ENCODE results near the gene EPHB6. TPM values are rescaled to one million over a fixed set of nuclear protein-coding genes. Genes with fewer than 3 reads are reported as not detected.

Gene EPHB6
- total and polyA plus RNA-seq, 7 experiments from 2014 or later, result 9.8 to 110 (median 65.7) TPM

GRCh38 chr7:142908921-142909890 lies 54.3 kb downstream of the EPHB6 start:
- Histone ChIP-seq H3K9me3 (ENCODE audit: control insufficient read depth in 2 of 3, low read length in 3 of 3) (peaks cover 0 to 3% (median 0%) of the 10 kb centered on the region in 3 experiments), H3K27me3 (ENCODE audit: control insufficient read depth in 2 of 2, insufficient read depth in 2 of 2, low read length in 2 of 2) (peaks cover 0 to 2% of the 10 kb centered on the region in 2 donors), H3K36me3 (ENCODE audit: control insufficient read depth in 2 of 3, insufficient read depth in 3 of 3, low read length in 3 of 3) (no peaks in the 10 kb centered on the region), H3K27ac (ENCODE audit: low read depth, low read length) (no peak overlapping the region), H3K4me3 (ENCODE audit: low read length) (no peak overlapping the region), H3K4me1 (ENCODE audit: control insufficient read depth in 2 of 2, insufficient read depth in 2 of 2, low read length in 2 of 2) (no peaks in the 10 kb centered on the region)
- Mint-ChIP-seq H3K27ac (no peak overlapping the region), H3K27me3 (peaks cover 16 to 40% (median 20%) of the 10 kb centered on the region in 5 donors), H3K9me3 (peaks cover 0 to 12% (median 0%) of the 10 kb centered on the region in 11 donors), H3K4me3 (no peak overlapping the region), H3K4me1 (peaks cover 0 to 7% (median 0%) of the 10 kb centered on the region in 7 donors), H3K36me3 (peaks cover 0 to 3% (median 0%) of the 10 kb centered on the region in 5 donors)
- intact Hi-C loops (cut with micrococcal nuclease), result no loop called here
- ATAC-seq (peak; percentile 72), DNase-seq (no peak)
- ChIA-PET CTCF (no interaction called here), POLR2A (interaction anchor here (0.7 kb wide), 1 partner anchor 15 kb away, joined by 3 read pairs; no protein-coding TSS in a partner anchor)

DNA sequence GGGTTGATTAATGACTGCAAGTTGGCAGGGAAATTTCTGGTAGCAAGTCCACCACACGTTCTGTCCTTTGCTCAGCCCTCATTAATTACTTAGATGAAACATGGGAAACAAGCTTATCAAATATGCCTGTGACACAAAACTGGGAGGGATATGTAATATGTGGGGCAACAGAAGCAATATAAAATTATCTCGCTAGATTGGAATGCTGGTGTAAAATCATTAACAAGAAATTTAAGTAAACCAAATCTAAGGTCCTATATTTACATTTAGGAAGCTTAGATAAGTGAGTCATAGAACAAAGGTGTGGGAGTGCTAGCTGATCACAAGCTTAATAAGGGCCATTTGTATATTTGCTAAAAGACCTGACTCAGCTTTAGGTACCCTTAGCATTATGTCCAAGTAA lies 55.2 kb downstream of the EPHB6 start:
- Histone ChIP-seq H3K9me3 (ENCODE audit: control insufficient read depth in 2 of 3, low read length in 3 of 3) (no peaks in the 10 kb centered on the region), H3K27me3 (ENCODE audit: control insufficient read depth in 2 of 2, insufficient read depth in 2 of 2, low read length in 2 of 2) (no peaks in the 10 kb centered on the region), H3K4me1 (ENCODE audit: control insufficient read depth in 2 of 2, insufficient read depth in 2 of 2, low read length in 2 of 2) (no peaks in the 10 kb centered on the region), H3K36me3 (ENCODE audit: control insufficient read depth in 2 of 3, insufficient read depth in 3 of 3, low read length in 3 of 3) (no peaks in the 10 kb centered on the region), H3K27ac (ENCODE audit: low read depth, low read length) (no peak overlapping the region), H3K4me3 (ENCODE audit: low read length) (no peak overlapping the region)
- CTCF ChIA-PET, result no interaction called here
- no peak for ATAC-seq
- DNase-seq, result no peak
- Mint-ChIP-seq H3K9me3 (peaks cover 0 to 6% (median 0%) of the 10 kb centered on the region in 11 donors), H3K36me3 (peaks cover 0 to 3% (median 0%) of the 10 kb centered on the region in 5 donors), H3K4me1 (peaks cover 0 to 7% (median 0%) of the 10 kb centered on the region in 7 donors), H3K4me3 (no peak overlapping the region), H3K27me3 (peaks cover 18 to 43% (median 20%) of the 10 kb centered on the region in 5 donors), H3K27ac (no peak overlapping the region)
- intact Hi-C loops (cut with micrococcal nuclease), result no loop called here
- POLR2A ChIA-PET, result interaction anchor here (0.7 kb wide), 1 partner anchor 15 kb away, joined by 3 read pairs; no protein-coding TSS in a partner anchor

GRCh38 chr7:142910481-142910880 lies 55.6 kb downstream of the EPHB6 start:
- peaks cover 18 to 43% (median 20%) of the 10 kb centered on the region in 5 donors for H3K27me3 Mint-ChIP-seq
- CTCF ChIA-PET, result no interaction called here
- no peak for DNase-seq

GRCh38 chr7:142913051-142913450 lies 58.2 kb downstream of the EPHB6 start:
- no peak overlapping the region for H3K4me3 ChIP-seq (ENCODE audit: low read length)
- POLR2A ChIA-PET, result no interaction called here
- H3K27ac ChIP-seq (ENCODE audit: low read depth, low read length), result no peak overlapping the region
- peaks cover 0 to 7% (median 0%) of the 10 kb centered on the region in 7 donors for H3K4me1 Mint-ChIP-seq
- H3K9me3 ChIP-seq (ENCODE audit: control insufficient read depth in 2 of 3, low read length in 3 of 3), result no peaks in the 10 kb centered on the region
- H3K27ac Mint-ChIP-seq, result no peak overlapping the region
- no peaks in the 10 kb centered on the region for H3K36me3 ChIP-seq (ENCODE audit: control insufficient read depth in 2 of 3, insufficient read depth in 3 of 3, low read length in 3 of 3)
- intact Hi-C loops (cut with micrococcal nuclease), result no loop called here
- CTCF ChIA-PET, result no interaction called here
- H3K9me3 Mint-ChIP-seq, result no peaks in the 10 kb centered on the region
- no peak for DNase-seq
- no peaks in the 10 kb centered on the region for H3K27me3 ChIP-seq (ENCODE audit: control insufficient read depth in 2 of 2, insufficient read depth in 2 of 2, low read length in 2 of 2)
- H3K36me3 Mint-ChIP-seq, result no peaks in the 10 kb centered on the region
- H3K4me3 Mint-ChIP-seq, result no peak overlapping the region
- peaks cover 14 to 34% (median 21%) of the 10 kb centered on the region in 5 donors for H3K27me3 Mint-ChIP-seq
- no peak for ATAC-seq
- H3K4me1 ChIP-seq (ENCODE audit: control insufficient read depth in 2 of 2, insufficient read depth in 2 of 2, low read length in 2 of 2), result no peaks in the 10 kb centered on the region

More at GRCh38 chr7:142910481-142910880, 55.6 kb downstream of the EPHB6 start:
- H3K4me1 Mint-ChIP-seq, result peaks cover 0 to 7% (median 0%) of the 10 kb centered on the region in 7 donors
- intact Hi-C loops (cut with micrococcal nuclease), result no loop called here
- H3K4me3 Mint-ChIP-seq, result no peak overlapping the region
- ATAC-seq, result no peak
- no peak overlapping the region for H3K27ac Mint-ChIP-seq
- POLR2A ChIA-PET, result interaction anchor here (0.7 kb wide), 1 partner anchor 16 kb away, joined by 3 read pairs; no protein-coding TSS in a partner anchor
- no peaks in the 10 kb centered on the region for H3K9me3 ChIP-seq (ENCODE audit: control insufficient read depth in 2 of 3, low read length in 3 of 3)
- no peaks in the 10 kb centered on the region for H3K27me3 ChIP-seq (ENCODE audit: control insufficient read depth in 2 of 2, insufficient read depth in 2 of 2, low read length in 2 of 2)
- peaks cover 0 to 6% (median 0%) of the 10 kb centered on the region in 11 donors for H3K9me3 Mint-ChIP-seq
- no peak overlapping the region for H3K4me3 ChIP-seq (ENCODE audit: low read length)
- no peaks in the 10 kb centered on the region for H3K36me3 ChIP-seq (ENCODE audit: control insufficient read depth in 2 of 3, insufficient read depth in 3 of 3, low read length in 3 of 3)
- H3K4me1 ChIP-seq (ENCODE audit: control insufficient read depth in 2 of 2, insufficient read depth in 2 of 2, low read length in 2 of 2), result no peaks in the 10 kb centered on the region
- peaks cover 0 to 3% (median 0%) of the 10 kb centered on the region in 5 donors for H3K36me3 Mint-ChIP-seq
- H3K27ac ChIP-seq (ENCODE audit: low read depth, low read length), result no peak overlapping the region

GRCh38 chr7:142913566-142913965 lies 58.7 kb downstream of the EPHB6 start:
- Mint-ChIP-seq H3K27me3 (peaks cover 14 to 37% (median 23%) of the 10 kb centered on the region in 5 donors), H3K4me1 (peaks cover 0 to 7% (median 0%) of the 10 kb centered on the region in 7 donors), H3K9me3 (no peaks in the 10 kb centered on the region), H3K4me3 (no peak overlapping the region), H3K27ac (peak overlapping the region in 1 of 9 donors; percentile 49), H3K36me3 (no peaks in the 10 kb centered on the region)
- intact Hi-C loops (cut with micrococcal nuclease), result no loop called here
- Histone ChIP-seq H3K36me3 (ENCODE audit: control insufficient read depth in 2 of 3, insufficient read depth in 3 of 3, low read length in 3 of 3) (no peaks in the 10 kb centered on the region), H3K27me3 (ENCODE audit: control insufficient read depth in 2 of 2, insufficient read depth in 2 of 2, low read length in 2 of 2) (no peaks in the 10 kb centered on the region), H3K4me1 (ENCODE audit: control insufficient read depth in 2 of 2, insufficient read depth in 2 of 2, low read length in 2 of 2) (no peaks in the 10 kb centered on the region), H3K4me3 (ENCODE audit: low read length) (no peak overlapping the region), H3K27ac (ENCODE audit: low read depth, low read length) (no peak overlapping the region), H3K9me3 (ENCODE audit: control insufficient read depth in 2 of 3, low read length in 3 of 3) (no peaks in the 10 kb centered on the region)
- DNase-seq (no peak), ATAC-seq (no peak)
- ChIA-PET CTCF (no interaction called here), POLR2A (no interaction called here)

GRCh38 chr7:142914121-142914520 lies 59.2 kb downstream of the EPHB6 start:
- H3K27ac Mint-ChIP-seq, result peak overlapping the region in 1 of 9 donors; percentile 49
- Histone ChIP-seq H3K9me3 (ENCODE audit: control insufficient read depth in 2 of 3, low read length in 3 of 3) (no peaks in the 10 kb centered on the region), H3K4me3 (ENCODE audit: low read length) (no peak overlapping the region), H3K27ac (ENCODE audit: low read depth, low read length) (no peak overlapping the region), H3K36me3 (ENCODE audit: control insufficient read depth in 2 of 3, insufficient read depth in 3 of 3, low read length in 3 of 3) (no peaks in the 10 kb centered on the region), H3K27me3 (ENCODE audit: control insufficient read depth in 2 of 2, insufficient read depth in 2 of 2, low read length in 2 of 2) (no peaks in the 10 kb centered on the region), H3K4me1 (ENCODE audit: control insufficient read depth in 2 of 2, insufficient read depth in 2 of 2, low read length in 2 of 2) (no peaks in the 10 kb centered on the region)
- ChIA-PET POLR2A (no interaction called here), CTCF (no interaction called here)
- H3K9me3 Mint-ChIP-seq, result no peaks in the 10 kb centered on the region
- intact Hi-C loops (cut with micrococcal nuclease), result no loop called here
- DNase-seq (no peak), ATAC-seq (no peak)
- peaks cover 0 to 4% (median 0%) of the 10 kb centered on the region in 7 donors for H3K4me1 Mint-ChIP-seq
- no peaks in the 10 kb centered on the region for H3K36me3 Mint-ChIP-seq
- peaks cover 13 to 33% (median 24%) of the 10 kb centered on the region in 5 donors for H3K27me3 Mint-ChIP-seq
- H3K4me3 Mint-ChIP-seq, result no peak overlapping the region

All from naive thymus-derived CD4-positive, alpha-beta T cell (primary cell).